IMR-90 (cell line): ENCODE data around the gene ATP10A.

Experiments
- CTCF ChIP-seq: conservative IDR thresholded peaks from 2 replicates; pipeline ENCODE4 v1.5.1; 2012; ENCODE audit warnings: mild to moderate bottlenecking, low read depth, low read length, improper control_type of control experiment
- MAFK ChIP-seq: IDR thresholded peaks from 2 replicates; pipeline ENCODE4 v1.6.1; 2012; ENCODE audit warnings: low read depth, low read length, improper control_type of control experiment
- POLR2A ChIP-seq: IDR thresholded peaks from 2 replicates; pipeline ENCODE4 v1.6.1; 2012; ENCODE audit warnings: mild to moderate bottlenecking, low read depth, low read length
- RCOR1 ChIP-seq: IDR thresholded peaks from 2 replicates; pipeline ENCODE4 v1.6.1; 2012; ENCODE audit warnings: mild to moderate bottlenecking, low read length, improper control_type of control experiment; ENCODE audit not compliant: insufficient replicate concordance
- RFX5 ChIP-seq: IDR thresholded peaks from 2 replicates; pipeline ENCODE4 v1.8.0; 2012; ENCODE audit warnings: low read depth, mild to moderate bottlenecking, low read length, moderate library complexity
- SMC3 ChIP-seq: fragments of 150-350 bp; IDR thresholded peaks from 2 replicates; pipeline ENCODE4 v1.6.1; 2016; ENCODE audit warnings: low read depth, mild to moderate bottlenecking, antibody characterized with exemption, low read length, moderate library complexity

DNA sequence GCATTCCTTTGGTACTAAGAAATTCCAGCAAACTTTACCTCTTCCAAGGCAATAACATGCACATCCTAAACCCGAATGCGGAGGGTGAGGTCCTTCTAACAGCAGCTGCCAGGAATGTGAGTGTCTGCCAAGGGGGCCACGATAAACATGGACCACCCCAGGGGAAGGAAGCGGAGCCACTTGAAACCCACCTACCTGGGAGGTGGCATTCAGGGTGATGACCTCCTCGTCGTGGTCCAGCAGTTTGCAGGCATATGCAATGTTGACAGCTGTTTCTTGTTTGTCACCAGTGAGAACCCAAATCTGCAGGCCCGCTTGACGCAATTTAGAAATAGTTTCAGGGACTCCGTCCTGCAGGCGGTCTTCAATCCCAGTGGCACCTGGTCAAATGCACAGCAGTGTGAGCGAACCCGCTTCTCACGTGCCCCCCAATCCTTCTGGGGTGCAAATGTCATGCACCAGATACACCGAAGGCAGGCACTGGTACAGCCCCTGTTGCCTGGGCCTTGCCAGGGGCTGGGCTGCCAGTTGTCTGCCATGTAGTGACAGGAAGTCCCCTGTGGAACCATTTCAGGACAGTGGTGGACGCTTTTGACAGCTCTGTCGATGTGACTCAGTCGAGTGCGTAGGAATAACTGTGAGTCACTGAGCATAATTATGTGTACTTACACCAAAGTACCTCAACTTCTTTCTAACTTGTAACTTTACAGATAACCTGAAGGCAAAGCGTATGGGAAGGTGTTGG, 161.2 kb downstream of the ATP10A start:
- TF ChIP-seq CTCF: no peak
- TF ChIP-seq POLR2A: no peak
- TF ChIP-seq RFX5: no peak
- no peak for TF ChIP-seq MAFK
- no peak for TF ChIP-seq RCOR1
- no peak for TF ChIP-seq SMC3
